Hepatocyte (in vitro differentiated cells): ENCODE measurements around the gene SH3BP4. TPM values are rescaled to one million over a fixed set of nuclear protein-coding genes. Genes with fewer than 3 reads are reported as not detected.

Source experiments
- DNase-seq: peaks from one replicate; pipeline ENCODE4 v3.0.0-alpha.2; 2016; ENCODE audit warnings: low spot score
- H2AFZ ChIP-seq: fragments of 200-600 bp; sonication (generic); 2 replicates; pipeline ENCODE4 v1.6.0; 2016; ENCODE audit warnings: antibody characterized with exemption, mild to moderate bottlenecking
- H3K27ac ChIP-seq: fragments of 200-600 bp; sonication (generic); 2 replicates; pipeline ENCODE4 v1.5.1; 2016; ENCODE audit warnings: mild to moderate bottlenecking
- H3K27me3 ChIP-seq: fragments of 200-600 bp; sonication (generic); 2 replicates; pipeline ENCODE4 v1.6.1; 2016
- H3K36me3 ChIP-seq: fragments of 200-600 bp; sonication (generic); replicated peaks from 2 replicates; pipeline ENCODE4 v1.5.1; 2016; ENCODE audit warnings: low read depth; ENCODE audit not compliant: insufficient read depth
- H3K4me1 ChIP-seq: fragments of 200-600 bp; sonication (generic); 2 replicates; pipeline ENCODE4 v1.5.1; 2016; ENCODE audit warnings: mild to moderate bottlenecking, moderate library complexity; ENCODE audit not compliant: insufficient read depth
- H3K4me2 ChIP-seq: fragments of 200-600 bp; sonication (generic); 2 replicates; pipeline ENCODE4 v1.6.0; 2016
- H3K4me3 ChIP-seq: fragments of 200-600 bp; sonication (generic); 2 replicates; pipeline ENCODE4 v1.5.1; 2016; ENCODE audit warnings: mild to moderate bottlenecking
- H3K79me2 ChIP-seq: fragments of 200-600 bp; sonication (generic); 2 replicates; pipeline ENCODE4 v1.6.0; 2017; ENCODE audit warnings: mild to moderate bottlenecking
- H3K9me2 ChIP-seq: fragments of 200-600 bp; sonication (generic); replicated peaks from 2 replicates; pipeline ENCODE4 v1.6.0; 2017; ENCODE audit warnings: mild to moderate bottlenecking; ENCODE audit not compliant: insufficient read depth
- H3K9me3 ChIP-seq: fragments of 200-600 bp; sonication (generic); 2 replicates; pipeline ENCODE4 v1.5.1; 2016; ENCODE audit warnings: low read depth, mild to moderate bottlenecking
- H4K20me1 ChIP-seq: fragments of 200-600 bp; sonication (generic); 2 replicates; pipeline ENCODE4 v1.6.0; 2016; ENCODE audit warnings: mild to moderate bottlenecking; ENCODE audit not compliant: insufficient read depth, poor library complexity, severe bottlenecking
- EZH2 ChIP-seq: fragments of 200-600 bp; sonication (generic); IDR thresholded peaks from 2 replicates; pipeline ENCODE4 v1.6.1; 2016; ENCODE audit warnings: antibody characterized with exemption, mild to moderate bottlenecking, borderline replicate concordance
- EZH2phosphoT487 ChIP-seq: fragments of 200-600 bp; sonication (generic); IDR thresholded peaks from one replicate; pipeline ENCODE4 v1.6.1; 2018; ENCODE audit warnings: antibody characterized with exemption, mild to moderate bottlenecking, low read depth, moderate library complexity; ENCODE audit not compliant: unreplicated experiment, severe bottlenecking
- WGBS: methylation state at CpG from one replicate; pipeline ENCODE4 v1.1.6; 2016; ENCODE audit warnings: low lambda C conversion rate; ENCODE audit errors: missing lambda C conversion rate; 5-methylcytosine and 5-hydroxymethylcytosine counted together
- polyA plus RNA-seq: library from polyadenylated mRNA; unstranded; fragments of >200 nt; fragmentation: Nextera tagmentation; extraction: Ambion mirVana; gene quantifications from 2 replicates; pipeline ENCODE4 v1.2.1, GENCODE V29; 2016
- total RNA-seq: library from RNA; depleted of rRNA; stranded (reverse); fragments of >200 nt; gene quantifications from 2 replicates; pipeline ENCODE4 v1.2.3, GENCODE V29; 2014
- TF ChIP-seq, protein P1 (sequence below): fragments of 200-600 bp; sonication (generic); IDR thresholded peaks from 2 replicates; pipeline ENCODE4 v1.5.1; 2016; ENCODE audit warnings: antibody characterized with exemption, mild to moderate bottlenecking; ENCODE audit not compliant: poor library complexity

The SH3BP4 gene
- total and polyA plus RNA-seq, 2 experiments from 2014 or later = 23.3 to 32.0 TPM

DNA sequence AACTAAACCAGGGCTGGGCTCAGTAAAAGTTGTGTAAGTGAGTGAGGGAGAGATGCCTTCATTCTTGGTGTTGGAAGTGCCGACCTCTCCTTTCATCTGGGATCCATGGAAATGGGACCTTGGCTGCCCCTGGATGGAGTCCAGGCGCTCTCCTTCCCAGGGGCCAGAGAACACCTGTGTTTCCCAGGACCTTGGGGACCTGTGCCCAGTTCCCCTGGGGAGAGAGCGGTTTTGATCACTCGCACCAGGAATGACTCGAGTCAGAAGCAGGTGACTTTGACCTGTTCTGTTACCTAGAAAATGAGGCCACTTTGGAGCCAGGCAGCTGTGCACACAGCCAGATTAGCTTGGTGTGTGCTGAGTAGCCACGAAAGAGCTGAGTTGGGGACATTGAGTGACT lies 97.3 kb downstream of the SH3BP4 start:
- H3K4me1 ChIP-seq = peaks cover 14% of the 10 kb centered on the region
- peak overlapping the region; percentile 43 for H3K27ac ChIP-seq

DNA sequence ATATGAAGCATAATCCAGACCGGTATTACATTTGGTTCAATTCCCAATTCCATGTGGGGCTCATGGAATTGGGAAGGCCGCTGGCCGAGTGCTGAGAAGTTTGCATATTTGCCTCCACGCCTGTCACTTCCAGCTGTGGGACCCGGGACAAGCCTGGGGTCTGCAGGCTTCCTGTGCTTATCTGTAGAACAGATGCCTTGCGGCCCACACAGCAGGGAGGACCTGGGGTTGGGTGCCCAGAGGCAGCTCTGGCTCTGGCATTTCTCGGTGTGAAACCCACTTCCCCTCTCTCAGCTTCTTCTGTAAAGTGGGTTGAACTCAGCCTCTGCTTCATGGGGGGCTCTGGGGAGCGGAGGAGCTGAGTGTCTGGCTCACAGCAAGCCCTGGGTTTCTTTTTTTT lies 97.9 kb downstream of the SH3BP4 start:
- H3K4me2 ChIP-seq = no peak overlapping the region
- no peak overlapping the region for H3K4me3 ChIP-seq
- WGBS = 91% methylated on average over 8 of the region's 8 CpGs
- H3K27me3 ChIP-seq = no peaks in the 10 kb centered on the region
- peaks cover 39% of the 10 kb centered on the region for H3K79me2 ChIP-seq
- H2AFZ ChIP-seq = no peak overlapping the region
- H3K9me3 ChIP-seq = no peaks in the 10 kb centered on the region
- no peaks in the 10 kb centered on the region for H3K9me2 ChIP-seq
- H3K4me1 ChIP-seq = peaks cover 14% of the 10 kb centered on the region
- no peak for TF ChIP-seq EZH2
- TF ChIP-seq, protein P1, sequence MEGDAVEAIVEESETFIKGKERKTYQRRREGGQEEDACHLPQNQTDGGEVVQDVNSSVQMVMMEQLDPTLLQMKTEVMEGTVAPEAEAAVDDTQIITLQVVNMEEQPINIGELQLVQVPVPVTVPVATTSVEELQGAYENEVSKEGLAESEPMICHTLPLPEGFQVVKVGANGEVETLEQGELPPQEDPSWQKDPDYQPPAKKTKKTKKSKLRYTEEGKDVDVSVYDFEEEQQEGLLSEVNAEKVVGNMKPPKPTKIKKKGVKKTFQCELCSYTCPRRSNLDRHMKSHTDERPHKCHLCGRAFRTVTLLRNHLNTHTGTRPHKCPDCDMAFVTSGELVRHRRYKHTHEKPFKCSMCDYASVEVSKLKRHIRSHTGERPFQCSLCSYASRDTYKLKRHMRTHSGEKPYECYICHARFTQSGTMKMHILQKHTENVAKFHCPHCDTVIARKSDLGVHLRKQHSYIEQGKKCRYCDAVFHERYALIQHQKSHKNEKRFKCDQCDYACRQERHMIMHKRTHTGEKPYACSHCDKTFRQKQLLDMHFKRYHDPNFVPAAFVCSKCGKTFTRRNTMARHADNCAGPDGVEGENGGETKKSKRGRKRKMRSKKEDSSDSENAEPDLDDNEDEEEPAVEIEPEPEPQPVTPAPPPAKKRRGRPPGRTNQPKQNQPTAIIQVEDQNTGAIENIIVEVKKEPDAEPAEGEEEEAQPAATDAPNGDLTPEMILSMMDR = no peak
- no peak for TF ChIP-seq EZH2phosphoT487
- H3K27ac ChIP-seq = peak overlapping the region; percentile 43
- H3K36me3 ChIP-seq = no peaks in the 10 kb centered on the region
- no peaks in the 10 kb centered on the region for H4K20me1 ChIP-seq
- DNase-seq = no peak

More for the DNA sequence above, 97.3 kb downstream of the SH3BP4 start:
- Histone ChIP-seq H3K9me3 (no peaks in the 10 kb centered on the region), H4K20me1 (no peaks in the 10 kb centered on the region), H3K27me3 (no peaks in the 10 kb centered on the region), H3K79me2 (peaks cover 42% of the 10 kb centered on the region), H3K9me2 (no peaks in the 10 kb centered on the region), H3K4me2 (no peak overlapping the region), H3K4me3 (no peak overlapping the region), H3K36me3 (no peaks in the 10 kb centered on the region), H2AFZ (no peak overlapping the region)
- peak; percentile 32 for DNase-seq
- TF ChIP-seq EZH2phosphoT487 (no peak), EZH2 (no peak)
- TF ChIP-seq, protein P1 = no peak
- 76% methylated on average over 6 of the region's 6 CpGs for WGBS

DNA sequence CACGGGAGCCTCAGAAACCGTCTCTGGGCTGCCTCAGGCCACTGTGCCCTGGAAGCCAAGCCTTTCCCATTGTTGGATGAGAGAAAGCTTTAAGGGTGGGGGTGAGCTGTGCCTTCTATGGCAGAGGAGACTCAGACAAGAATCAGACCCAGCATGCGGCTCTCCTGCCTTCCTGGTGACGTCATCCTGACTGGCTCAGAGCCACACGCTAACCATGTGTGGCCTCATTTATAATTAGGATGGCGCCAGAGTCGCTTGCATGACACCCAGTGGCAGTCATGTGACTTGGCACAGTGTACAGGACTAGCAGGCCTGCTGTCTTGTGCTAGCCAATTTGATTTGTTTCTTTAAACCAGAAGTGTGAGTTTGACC lies 99.1 kb downstream of the SH3BP4 start:
- 60% methylated on average over 7 of the region's 7 CpGs for WGBS
- H3K4me2 ChIP-seq = no peak overlapping the region
- H3K27me3 ChIP-seq = no peaks in the 10 kb centered on the region
- H3K4me3 ChIP-seq = no peak overlapping the region
- no peaks in the 10 kb centered on the region for H3K36me3 ChIP-seq
- no peaks in the 10 kb centered on the region for H3K9me3 ChIP-seq
- no peak overlapping the region for H3K27ac ChIP-seq
- DNase-seq = peak; percentile 78
- H3K4me1 ChIP-seq = peaks cover 14% of the 10 kb centered on the region
- TF ChIP-seq, protein P1 = peak; percentile 16
- TF ChIP-seq EZH2phosphoT487 = no peak
- H3K9me2 ChIP-seq = no peaks in the 10 kb centered on the region
- peaks cover 39% of the 10 kb centered on the region for H3K79me2 ChIP-seq
- H4K20me1 ChIP-seq = no peaks in the 10 kb centered on the region
- H2AFZ ChIP-seq = no peak overlapping the region
